Astrocyte (in vitro differentiated cells and primary cell): ENCODE measurements around the gene LDB3. TPM values are rescaled to one million over a fixed set of nuclear protein-coding genes. Genes with fewer than 3 reads are reported as not detected.

Experiments
- DNase-seq: peaks from one replicate; pipeline ENCODE4 v3.0.0-alpha.2; 2010; ENCODE audit warnings: low read depth
- FAIRE-seq: peaks from 2 replicates; lab custom pipeline; 2011; peaks lifted over from hg19 to GRCh38; lab: Jason Lieb, UNC
- H2AFZ ChIP-seq: 2 replicates; pipeline ENCODE4 v1.6.0; 2012; ENCODE audit warnings: low read depth, low read length, inconsistent platforms
- H3K27ac ChIP-seq: 2 replicates; pipeline ENCODE4 v1.5.1; 2011; ENCODE audit warnings: low read depth, low read length, inconsistent platforms
- H3K27me3 ChIP-seq: 2 replicates; pipeline ENCODE4 v1.6.0; 2011; ENCODE audit warnings: low read length, inconsistent platforms; ENCODE audit not compliant: insufficient read depth
- H3K36me3 ChIP-seq: 2 replicates; pipeline ENCODE4 v1.5.1; 2011; ENCODE audit warnings: low read length, inconsistent platforms; ENCODE audit not compliant: insufficient read depth
- H3K4me1 ChIP-seq: 2 replicates; pipeline ENCODE4 v1.5.1; 2011; ENCODE audit warnings: low read length, inconsistent platforms; ENCODE audit not compliant: insufficient read depth
- H3K4me2 ChIP-seq: 2 replicates; pipeline ENCODE4 v1.6.0; 2012; ENCODE audit warnings: low read length, inconsistent platforms
- H3K4me3 ChIP-seq: 2 replicates; pipeline ENCODE4 v1.5.1; 2011; ENCODE audit warnings: low read depth, mild to moderate bottlenecking, low read length, inconsistent platforms; ENCODE audit not compliant: insufficient read depth
- H3K79me2 ChIP-seq: 2 replicates; pipeline ENCODE4 v1.6.0; 2012; ENCODE audit warnings: mild to moderate bottlenecking, low read length, inconsistent platforms; ENCODE audit not compliant: insufficient read depth
- H3K9ac ChIP-seq: 2 replicates; pipeline ENCODE4 v1.6.0; 2012; ENCODE audit warnings: mild to moderate bottlenecking, low read length, inconsistent platforms
- H3K9me3 ChIP-seq: 2 replicates; pipeline ENCODE4 v1.5.1; 2012; ENCODE audit warnings: low read depth, mild to moderate bottlenecking, low read length, inconsistent platforms; ENCODE audit not compliant: insufficient read depth
- H4K20me1 ChIP-seq: 2 replicates; pipeline ENCODE4 v1.6.0; 2012; ENCODE audit warnings: low read length, inconsistent platforms; ENCODE audit not compliant: insufficient read depth
- H3K27ac Mint-ChIP-seq: one replicate; pipeline ENCODE4 v1.8.0; 2021; ENCODE audit warnings: mild to moderate bottlenecking, mixed read lengths; ENCODE audit not compliant: unreplicated experiment
- H3K27me3 Mint-ChIP-seq: one replicate; pipeline ENCODE4 v1.8.0; 2021; ENCODE audit warnings: low read depth, mixed read lengths; ENCODE audit not compliant: unreplicated experiment
- H3K36me3 Mint-ChIP-seq: one replicate; pipeline ENCODE4 v1.8.0; 2021; ENCODE audit warnings: low read depth, mixed read lengths; ENCODE audit not compliant: unreplicated experiment
- H3K4me1 Mint-ChIP-seq: one replicate; pipeline ENCODE4 v1.8.0; 2021; ENCODE audit warnings: low read depth, mixed read lengths; ENCODE audit not compliant: unreplicated experiment
- H3K4me3 Mint-ChIP-seq: one replicate; pipeline ENCODE4 v1.8.0; 2021; ENCODE audit warnings: mild to moderate bottlenecking, moderate library complexity, mixed read lengths; ENCODE audit not compliant: unreplicated experiment
- H3K9me3 Mint-ChIP-seq: one replicate; pipeline ENCODE4 v1.8.0; 2021; ENCODE audit warnings: mild to moderate bottlenecking, mixed read lengths; ENCODE audit not compliant: unreplicated experiment
- EZH2 ChIP-seq: IDR thresholded peaks from 2 replicates; pipeline ENCODE4 v1.6.1; 2012; ENCODE audit warnings: mild to moderate bottlenecking, low read length, inconsistent platforms; ENCODE audit not compliant: insufficient read depth
- total RNA-seq: library from RNA; stranded (reverse); gene quantifications from 2 replicates; pipeline ENCODE4 v1.2.1, GENCODE V29; 2021
- TF ChIP-seq, protein P1 (sequence below): IDR thresholded peaks from 2 replicates; pipeline ENCODE4 v1.5.1; 2011; ENCODE audit warnings: low read depth, mild to moderate bottlenecking, inconsistent platforms, low read length, moderate library complexity; ENCODE audit not compliant: insufficient read depth

LDB3 gene
- total RNA-seq, 1 donor from 2014 or later: 3.5 TPM

- FAIRE-seq: no peak
- H3K4me2 ChIP-seq: no peak overlapping the region
- peaks cover 2% of the 10 kb centered on the region for H3K27me3 Mint-ChIP-seq
These were observed 38.7 kb downstream of the LDB3 start for GRCh38 chr10:86706977-86707376.

GRCh38 chr10:86707505-86707904, 39.2 kb downstream of the LDB3 start:
- no peak overlapping the region for H3K4me3 Mint-ChIP-seq
- H3K79me2 ChIP-seq: no peaks in the 10 kb centered on the region
- H3K9me3 Mint-ChIP-seq: no peaks in the 10 kb centered on the region
- H3K27me3 Mint-ChIP-seq: peaks cover 2% of the 10 kb centered on the region
- no peaks in the 10 kb centered on the region for H3K36me3 ChIP-seq
- H3K4me3 ChIP-seq: no peak overlapping the region
- no peak overlapping the region for H3K27ac ChIP-seq
- no peaks in the 10 kb centered on the region for H3K9me3 ChIP-seq
- no peaks in the 10 kb centered on the region for H3K27me3 ChIP-seq
- H2AFZ ChIP-seq: no peak overlapping the region
- no peak for DNase-seq
- H3K4me1 ChIP-seq: peaks cover 10% of the 10 kb centered on the region
- peaks cover 3% of the 10 kb centered on the region for H3K4me1 Mint-ChIP-seq
- H3K27ac Mint-ChIP-seq: peak overlapping the region; percentile 34
- H3K9ac ChIP-seq: no peak overlapping the region
- peaks cover 2% of the 10 kb centered on the region for H3K36me3 Mint-ChIP-seq
- FAIRE-seq: no peak
- no peak for TF ChIP-seq EZH2
- TF ChIP-seq, protein P1, sequence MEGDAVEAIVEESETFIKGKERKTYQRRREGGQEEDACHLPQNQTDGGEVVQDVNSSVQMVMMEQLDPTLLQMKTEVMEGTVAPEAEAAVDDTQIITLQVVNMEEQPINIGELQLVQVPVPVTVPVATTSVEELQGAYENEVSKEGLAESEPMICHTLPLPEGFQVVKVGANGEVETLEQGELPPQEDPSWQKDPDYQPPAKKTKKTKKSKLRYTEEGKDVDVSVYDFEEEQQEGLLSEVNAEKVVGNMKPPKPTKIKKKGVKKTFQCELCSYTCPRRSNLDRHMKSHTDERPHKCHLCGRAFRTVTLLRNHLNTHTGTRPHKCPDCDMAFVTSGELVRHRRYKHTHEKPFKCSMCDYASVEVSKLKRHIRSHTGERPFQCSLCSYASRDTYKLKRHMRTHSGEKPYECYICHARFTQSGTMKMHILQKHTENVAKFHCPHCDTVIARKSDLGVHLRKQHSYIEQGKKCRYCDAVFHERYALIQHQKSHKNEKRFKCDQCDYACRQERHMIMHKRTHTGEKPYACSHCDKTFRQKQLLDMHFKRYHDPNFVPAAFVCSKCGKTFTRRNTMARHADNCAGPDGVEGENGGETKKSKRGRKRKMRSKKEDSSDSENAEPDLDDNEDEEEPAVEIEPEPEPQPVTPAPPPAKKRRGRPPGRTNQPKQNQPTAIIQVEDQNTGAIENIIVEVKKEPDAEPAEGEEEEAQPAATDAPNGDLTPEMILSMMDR: no peak
- no peak overlapping the region for H3K4me2 ChIP-seq
- H4K20me1 ChIP-seq: no peaks in the 10 kb centered on the region

More at GRCh38 chr10:86706977-86707376, 38.7 kb downstream of the LDB3 start:
- Histone ChIP-seq H3K27ac (no peak overlapping the region), H2AFZ (no peak overlapping the region), H3K9ac (no peak overlapping the region), H3K4me3 (no peak overlapping the region), H3K4me1 (peaks cover 5% of the 10 kb centered on the region), H3K36me3 (no peaks in the 10 kb centered on the region), H3K79me2 (no peaks in the 10 kb centered on the region), H3K27me3 (no peaks in the 10 kb centered on the region), H4K20me1 (no peaks in the 10 kb centered on the region), H3K9me3 (no peaks in the 10 kb centered on the region)
- Mint-ChIP-seq H3K4me1 (peaks cover 3% of the 10 kb centered on the region), H3K9me3 (no peaks in the 10 kb centered on the region), H3K27ac (peak overlapping the region; percentile 83), H3K4me3 (no peak overlapping the region), H3K36me3 (peaks cover 4% of the 10 kb centered on the region)
- TF ChIP-seq EZH2: no peak
- TF ChIP-seq, protein P1: no peak
- DNase-seq: no peak

- FAIRE-seq (no peak), DNase-seq (no peak)
- no peak for TF ChIP-seq EZH2
- TF ChIP-seq, protein P1: no peak
- Mint-ChIP-seq H3K27ac (no peak overlapping the region), H3K27me3 (peaks cover 2% of the 10 kb centered on the region), H3K9me3 (no peaks in the 10 kb centered on the region), H3K4me1 (peaks cover 3% of the 10 kb centered on the region), H3K4me3 (no peak overlapping the region), H3K36me3 (peaks cover 2% of the 10 kb centered on the region)
- Histone ChIP-seq H3K4me1 (peaks cover 10% of the 10 kb centered on the region), H3K79me2 (no peaks in the 10 kb centered on the region), H3K27me3 (no peaks in the 10 kb centered on the region), H3K4me2 (no peak overlapping the region), H3K4me3 (no peak overlapping the region), H3K9ac (no peak overlapping the region), H2AFZ (no peak overlapping the region), H4K20me1 (no peaks in the 10 kb centered on the region), H3K27ac (no peak overlapping the region), H3K36me3 (no peaks in the 10 kb centered on the region), H3K9me3 (no peaks in the 10 kb centered on the region)
These were observed 39.9 kb downstream of the LDB3 start for GRCh38 chr10:86708068-86708782.
